ENCODE results near the gene GRK5.
A peak's percentile ranks its signal among the peaks of the same experiment; 100 is the strongest.
"Not testable (repeated sequence)": the region's sequence is repeated elsewhere in the genome, so short reads cannot be mapped to it uniquely, and the experiment has no call there.

Gene GRK5

GRCh38 chr10:119207366-119207666, at the start of gene GRK5:
Gene GRK5, plus strand, starts transcription at chr10:119207571. Its CDS starts 347 bp downstream, at chr10:119207918.
- DNase-seq, result peak; percentile 70 to 91

GRCh38 chr10:119159332-119159731, 48.0 kb upstream of the GRK5 start:
- no peak for DNase-seq

- no peak for DNase-seq
Observed at GRCh38 chr10:119161680-119162451, 45.5 kb upstream of the GRK5 start.

GRCh38 chr10:119162452-119163092, 44.8 kb upstream of the GRK5 start:
- no peak for DNase-seq

- peak; percentile 28 to 52 for DNase-seq
Observed at GRCh38 chr10:119165171-119166117, 41.9 kb upstream of the GRK5 start, which contains the start of gene SFXN4. Gene SFXN4, minus strand, starts transcription at chr10:119165714. Its CDS starts 67 bp downstream, at chr10:119165647.

- no peak for DNase-seq
Observed at GRCh38 chr10:119166118-119166500, 41.3 kb upstream of the GRK5 start.

- no peak for DNase-seq
Observed at GRCh38 chr10:119166564-119166963, 40.8 kb upstream of the GRK5 start.

- DNase-seq, result no peak
Observed at GRCh38 chr10:119167041-119167440, 40.3 kb upstream of the GRK5 start.

GRCh38 chr10:119174109-119174508, 33.3 kb upstream of the GRK5 start:
- no peak for DNase-seq

- no peak for DNase-seq
Observed at GRCh38 chr10:119176166-119176565, 31.2 kb upstream of the GRK5 start.

GRCh38 chr10:119177708-119178371, 29.5 kb upstream of the GRK5 start:
- DNase-seq, result no peak

- peak; percentile 62 to 89 for DNase-seq
Observed at GRCh38 chr10:119178372-119179119, 28.8 kb upstream of the GRK5 start, which contains the start of gene PRDX3. Gene PRDX3, minus strand, starts transcription at chr10:119178812. Its CDS starts 22 bp downstream, at chr10:119178790.

GRCh38 chr10:119180850-119181400, 26.4 kb upstream of the GRK5 start:
- not testable (repeated sequence) for DNase-seq

GRCh38 chr10:119183664-119184412, 23.5 kb upstream of the GRK5 start:
- DNase-seq, result no peak

- DNase-seq, result no peak
Observed at GRCh38 chr10:119189811-119190282, 17.5 kb upstream of the GRK5 start.

- DNase-seq, result peak in 1 of 2 experiments; percentile 3
Observed at GRCh38 chr10:119190353-119190752, 17.0 kb upstream of the GRK5 start.

- peak in 1 of 2 experiments; percentile 24 for DNase-seq
Observed at GRCh38 chr10:119190954-119191785, 16.2 kb upstream of the GRK5 start.

- DNase-seq, result no peak
Observed at GRCh38 chr10:119191881-119192280, 15.5 kb upstream of the GRK5 start.

GRCh38 chr10:119197921-119198320, 9.4 kb upstream of the GRK5 start:
- DNase-seq, result no peak

- DNase-seq, result no peak
Observed at GRCh38 chr10:119198438-119198837, 8.9 kb upstream of the GRK5 start.

Data from NCI-H446 (cell line).